ENCODE results near the gene CD33. TPM values are rescaled to one million over a fixed set of nuclear protein-coding genes. Genes with fewer than 3 reads are reported as not detected.

The CD33 gene
- total RNA-seq, 2 donors from 2014 or later = 2.0 to 3.5 TPM

GRCh38 chr19:51259348-51260245, 34.7 kb downstream of the CD33 start:
- Histone ChIP-seq H3K27me3 (no peaks in the 10 kb centered on the region), H3K36me3 (no peaks in the 10 kb centered on the region), H3K4me3 (no peak overlapping the region), H3K4me1 (no peaks in the 10 kb centered on the region), H3K9me3 (no peaks in the 10 kb centered on the region), H3K9ac (ENCODE audit: low read depth in 2 of 2, low read length in 2 of 2) (no peak overlapping the region), H3K27ac (no peak overlapping the region)
- intact Hi-C loops (cut with DNase I) = no loop called here
- peak; percentile 20 for DNase-seq
- TF ChIP-seq, protein P1, sequence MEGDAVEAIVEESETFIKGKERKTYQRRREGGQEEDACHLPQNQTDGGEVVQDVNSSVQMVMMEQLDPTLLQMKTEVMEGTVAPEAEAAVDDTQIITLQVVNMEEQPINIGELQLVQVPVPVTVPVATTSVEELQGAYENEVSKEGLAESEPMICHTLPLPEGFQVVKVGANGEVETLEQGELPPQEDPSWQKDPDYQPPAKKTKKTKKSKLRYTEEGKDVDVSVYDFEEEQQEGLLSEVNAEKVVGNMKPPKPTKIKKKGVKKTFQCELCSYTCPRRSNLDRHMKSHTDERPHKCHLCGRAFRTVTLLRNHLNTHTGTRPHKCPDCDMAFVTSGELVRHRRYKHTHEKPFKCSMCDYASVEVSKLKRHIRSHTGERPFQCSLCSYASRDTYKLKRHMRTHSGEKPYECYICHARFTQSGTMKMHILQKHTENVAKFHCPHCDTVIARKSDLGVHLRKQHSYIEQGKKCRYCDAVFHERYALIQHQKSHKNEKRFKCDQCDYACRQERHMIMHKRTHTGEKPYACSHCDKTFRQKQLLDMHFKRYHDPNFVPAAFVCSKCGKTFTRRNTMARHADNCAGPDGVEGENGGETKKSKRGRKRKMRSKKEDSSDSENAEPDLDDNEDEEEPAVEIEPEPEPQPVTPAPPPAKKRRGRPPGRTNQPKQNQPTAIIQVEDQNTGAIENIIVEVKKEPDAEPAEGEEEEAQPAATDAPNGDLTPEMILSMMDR (IDR thresholded peaks at IDR 0.05) = peak; percentile 35

DNA sequence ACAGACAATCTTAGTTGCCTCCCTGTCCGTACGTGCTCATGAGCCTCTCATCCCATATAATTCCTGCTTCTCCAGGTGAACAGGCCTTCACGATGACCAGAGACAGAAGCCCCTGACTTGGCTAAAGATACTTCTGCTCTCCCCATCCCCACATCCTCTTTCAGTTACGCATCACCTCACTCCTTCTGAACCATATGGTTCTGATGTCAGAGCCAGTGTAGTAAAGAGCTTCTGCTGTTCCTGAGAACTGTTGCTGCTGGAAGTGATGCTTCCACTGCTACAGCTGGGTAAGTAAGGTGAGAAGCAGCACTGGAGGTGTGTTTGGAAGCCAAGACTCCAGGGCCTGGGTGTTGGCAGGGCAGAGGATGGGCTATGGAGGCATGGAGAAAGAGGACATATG, 38.9 kb downstream of the CD33 start:
- Histone ChIP-seq H3K9me3 (no peaks in the 10 kb centered on the region), H3K9ac (ENCODE audit: low read depth in 2 of 2, low read length in 2 of 2) (no peak overlapping the region), H3K4me1 (no peaks in the 10 kb centered on the region), H3K27me3 (no peaks in the 10 kb centered on the region), H3K4me3 (no peak overlapping the region), H3K27ac (no peak overlapping the region), H3K36me3 (no peaks in the 10 kb centered on the region)
- TF ChIP-seq, protein P1 (IDR thresholded peaks at IDR 0.05) = no peak
- intact Hi-C loops (cut with DNase I) = no loop called here
- no peak for DNase-seq

GRCh38 chr19:51271067-51271466, 46.2 kb downstream of the CD33 start:
- Histone ChIP-seq H3K4me1 (no peaks in the 10 kb centered on the region), H3K9me3 (no peaks in the 10 kb centered on the region), H3K36me3 (no peaks in the 10 kb centered on the region), H3K27ac (no peak overlapping the region), H3K4me3 (no peak overlapping the region), H3K9ac (ENCODE audit: low read depth in 2 of 2, low read length in 2 of 2) (no peak overlapping the region), H3K27me3 (no peaks in the 10 kb centered on the region)
- TF ChIP-seq, protein P1 (IDR thresholded peaks at IDR 0.05) = no peak
- no peak for DNase-seq
- intact Hi-C loops (cut with DNase I) = no loop called here

DNA sequence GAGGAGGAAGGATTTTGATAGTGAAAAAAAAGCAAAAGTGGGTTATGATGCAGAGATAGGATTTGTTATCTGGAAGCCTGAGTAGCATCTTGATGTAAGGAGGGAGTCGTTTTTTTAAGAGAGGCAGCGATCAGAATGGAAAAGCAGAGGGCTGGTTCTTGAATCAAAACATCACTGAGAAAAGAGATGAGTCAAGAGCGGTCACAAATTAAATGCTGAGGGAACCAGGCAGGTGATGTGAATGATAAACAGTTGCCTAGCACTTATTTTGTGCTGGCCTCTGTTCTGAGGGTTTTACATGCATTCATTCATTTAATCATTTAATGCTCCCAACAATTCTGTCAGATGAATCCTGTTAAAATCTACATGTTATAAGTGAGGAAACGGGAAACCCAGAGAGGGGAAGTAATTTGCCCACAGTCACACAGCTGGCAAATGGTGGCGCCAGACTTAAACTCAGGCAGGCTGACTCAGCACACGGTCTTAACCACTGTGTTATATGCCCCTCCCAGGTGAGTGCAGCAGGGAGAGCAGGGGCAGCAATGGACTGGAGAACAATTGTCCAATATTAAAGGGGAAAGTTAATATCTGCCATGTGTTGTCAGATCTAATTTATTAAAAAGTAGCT, 47.4 kb downstream of the CD33 start:
- Histone ChIP-seq H3K4me1 (no peaks in the 10 kb centered on the region), H3K27me3 (no peaks in the 10 kb centered on the region), H3K4me3 (no peak overlapping the region), H3K36me3 (no peaks in the 10 kb centered on the region), H3K27ac (no peak overlapping the region), H3K9ac (ENCODE audit: low read depth in 2 of 2, low read length in 2 of 2) (no peak overlapping the region), H3K9me3 (no peaks in the 10 kb centered on the region)
- no peak for DNase-seq
- TF ChIP-seq, protein P1 (IDR thresholded peaks at IDR 0.05) = no peak
- intact Hi-C loops (cut with DNase I) = no loop called here

DNA sequence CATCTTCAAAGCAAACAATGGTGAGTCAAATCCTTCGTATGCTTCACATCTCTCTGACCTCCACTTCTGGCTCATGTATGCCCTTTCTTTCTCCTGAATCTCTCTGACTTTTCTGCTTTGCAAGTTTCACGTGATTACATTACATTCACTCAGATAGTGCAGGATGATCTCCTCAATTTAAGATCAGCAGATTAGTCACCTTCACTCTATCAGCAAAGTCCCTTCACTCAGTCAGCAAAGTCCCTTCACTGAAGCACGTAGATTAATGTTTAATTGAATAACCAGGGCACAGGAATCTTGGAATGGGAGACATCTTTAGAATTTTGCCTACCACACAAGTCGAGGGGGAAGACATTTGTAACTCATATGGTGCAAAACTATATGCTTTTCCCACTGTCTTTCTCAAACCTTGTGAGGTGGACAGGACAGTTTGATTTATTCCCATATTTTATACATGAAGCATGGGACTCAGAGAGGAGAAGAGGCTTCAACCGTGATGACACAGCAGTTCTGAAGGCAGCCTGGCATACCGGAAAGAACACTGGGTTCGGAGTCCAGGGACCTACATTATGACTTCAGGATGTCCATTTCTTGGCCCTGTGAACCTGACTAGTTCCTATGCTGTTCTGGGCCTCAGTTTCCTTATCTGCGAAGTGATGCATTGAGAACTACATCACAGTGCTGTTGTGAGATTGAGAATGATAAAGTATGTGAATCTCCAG, 49.3 kb downstream of the CD33 start:
- H3K9ac ChIP-seq (ENCODE audit: low read depth in 2 of 2, low read length in 2 of 2) = no peak overlapping the region
- no peaks in the 10 kb centered on the region for H3K9me3 ChIP-seq
- no peaks in the 10 kb centered on the region for H3K4me1 ChIP-seq
- no peaks in the 10 kb centered on the region for H3K27me3 ChIP-seq
- H3K4me3 ChIP-seq = no peak overlapping the region
- TF ChIP-seq, protein P1 (IDR thresholded peaks at IDR 0.05) = no peak
- no peak overlapping the region for H3K27ac ChIP-seq
- H3K36me3 ChIP-seq = no peaks in the 10 kb centered on the region
- intact Hi-C loops (cut with DNase I) = no loop called here
- no peak for DNase-seq
